Measurements from ENCODE around the gene PSTPIP1. TPM values are rescaled to one million over a fixed set of nuclear protein-coding genes. Genes with fewer than 3 reads are reported as not detected.

PSTPIP1 gene
- total and polyA plus RNA-seq, 2 of the 8 experiments (the other 6 are each of a cell fraction or from before 2014, with no cell fraction given): 1.6 to 1.8 TPM

DNA sequence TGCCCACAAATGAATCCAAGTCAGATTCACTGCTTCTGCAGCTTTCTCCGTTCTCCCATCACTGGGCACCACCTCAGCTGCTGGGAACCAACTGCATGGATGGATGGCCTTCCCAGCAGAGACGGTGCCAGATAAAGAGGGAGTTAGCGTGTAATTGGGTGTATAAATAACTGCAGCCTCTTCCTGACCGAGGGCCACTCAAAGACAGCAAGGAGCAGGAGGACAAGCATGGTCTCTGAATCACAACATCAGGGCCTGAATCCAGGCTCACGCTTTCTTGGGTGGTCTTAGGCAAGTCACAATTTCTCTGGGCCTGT lies 44.2 kb downstream of the PSTPIP1 start (continued):
- TF ChIP-seq, protein P1, sequence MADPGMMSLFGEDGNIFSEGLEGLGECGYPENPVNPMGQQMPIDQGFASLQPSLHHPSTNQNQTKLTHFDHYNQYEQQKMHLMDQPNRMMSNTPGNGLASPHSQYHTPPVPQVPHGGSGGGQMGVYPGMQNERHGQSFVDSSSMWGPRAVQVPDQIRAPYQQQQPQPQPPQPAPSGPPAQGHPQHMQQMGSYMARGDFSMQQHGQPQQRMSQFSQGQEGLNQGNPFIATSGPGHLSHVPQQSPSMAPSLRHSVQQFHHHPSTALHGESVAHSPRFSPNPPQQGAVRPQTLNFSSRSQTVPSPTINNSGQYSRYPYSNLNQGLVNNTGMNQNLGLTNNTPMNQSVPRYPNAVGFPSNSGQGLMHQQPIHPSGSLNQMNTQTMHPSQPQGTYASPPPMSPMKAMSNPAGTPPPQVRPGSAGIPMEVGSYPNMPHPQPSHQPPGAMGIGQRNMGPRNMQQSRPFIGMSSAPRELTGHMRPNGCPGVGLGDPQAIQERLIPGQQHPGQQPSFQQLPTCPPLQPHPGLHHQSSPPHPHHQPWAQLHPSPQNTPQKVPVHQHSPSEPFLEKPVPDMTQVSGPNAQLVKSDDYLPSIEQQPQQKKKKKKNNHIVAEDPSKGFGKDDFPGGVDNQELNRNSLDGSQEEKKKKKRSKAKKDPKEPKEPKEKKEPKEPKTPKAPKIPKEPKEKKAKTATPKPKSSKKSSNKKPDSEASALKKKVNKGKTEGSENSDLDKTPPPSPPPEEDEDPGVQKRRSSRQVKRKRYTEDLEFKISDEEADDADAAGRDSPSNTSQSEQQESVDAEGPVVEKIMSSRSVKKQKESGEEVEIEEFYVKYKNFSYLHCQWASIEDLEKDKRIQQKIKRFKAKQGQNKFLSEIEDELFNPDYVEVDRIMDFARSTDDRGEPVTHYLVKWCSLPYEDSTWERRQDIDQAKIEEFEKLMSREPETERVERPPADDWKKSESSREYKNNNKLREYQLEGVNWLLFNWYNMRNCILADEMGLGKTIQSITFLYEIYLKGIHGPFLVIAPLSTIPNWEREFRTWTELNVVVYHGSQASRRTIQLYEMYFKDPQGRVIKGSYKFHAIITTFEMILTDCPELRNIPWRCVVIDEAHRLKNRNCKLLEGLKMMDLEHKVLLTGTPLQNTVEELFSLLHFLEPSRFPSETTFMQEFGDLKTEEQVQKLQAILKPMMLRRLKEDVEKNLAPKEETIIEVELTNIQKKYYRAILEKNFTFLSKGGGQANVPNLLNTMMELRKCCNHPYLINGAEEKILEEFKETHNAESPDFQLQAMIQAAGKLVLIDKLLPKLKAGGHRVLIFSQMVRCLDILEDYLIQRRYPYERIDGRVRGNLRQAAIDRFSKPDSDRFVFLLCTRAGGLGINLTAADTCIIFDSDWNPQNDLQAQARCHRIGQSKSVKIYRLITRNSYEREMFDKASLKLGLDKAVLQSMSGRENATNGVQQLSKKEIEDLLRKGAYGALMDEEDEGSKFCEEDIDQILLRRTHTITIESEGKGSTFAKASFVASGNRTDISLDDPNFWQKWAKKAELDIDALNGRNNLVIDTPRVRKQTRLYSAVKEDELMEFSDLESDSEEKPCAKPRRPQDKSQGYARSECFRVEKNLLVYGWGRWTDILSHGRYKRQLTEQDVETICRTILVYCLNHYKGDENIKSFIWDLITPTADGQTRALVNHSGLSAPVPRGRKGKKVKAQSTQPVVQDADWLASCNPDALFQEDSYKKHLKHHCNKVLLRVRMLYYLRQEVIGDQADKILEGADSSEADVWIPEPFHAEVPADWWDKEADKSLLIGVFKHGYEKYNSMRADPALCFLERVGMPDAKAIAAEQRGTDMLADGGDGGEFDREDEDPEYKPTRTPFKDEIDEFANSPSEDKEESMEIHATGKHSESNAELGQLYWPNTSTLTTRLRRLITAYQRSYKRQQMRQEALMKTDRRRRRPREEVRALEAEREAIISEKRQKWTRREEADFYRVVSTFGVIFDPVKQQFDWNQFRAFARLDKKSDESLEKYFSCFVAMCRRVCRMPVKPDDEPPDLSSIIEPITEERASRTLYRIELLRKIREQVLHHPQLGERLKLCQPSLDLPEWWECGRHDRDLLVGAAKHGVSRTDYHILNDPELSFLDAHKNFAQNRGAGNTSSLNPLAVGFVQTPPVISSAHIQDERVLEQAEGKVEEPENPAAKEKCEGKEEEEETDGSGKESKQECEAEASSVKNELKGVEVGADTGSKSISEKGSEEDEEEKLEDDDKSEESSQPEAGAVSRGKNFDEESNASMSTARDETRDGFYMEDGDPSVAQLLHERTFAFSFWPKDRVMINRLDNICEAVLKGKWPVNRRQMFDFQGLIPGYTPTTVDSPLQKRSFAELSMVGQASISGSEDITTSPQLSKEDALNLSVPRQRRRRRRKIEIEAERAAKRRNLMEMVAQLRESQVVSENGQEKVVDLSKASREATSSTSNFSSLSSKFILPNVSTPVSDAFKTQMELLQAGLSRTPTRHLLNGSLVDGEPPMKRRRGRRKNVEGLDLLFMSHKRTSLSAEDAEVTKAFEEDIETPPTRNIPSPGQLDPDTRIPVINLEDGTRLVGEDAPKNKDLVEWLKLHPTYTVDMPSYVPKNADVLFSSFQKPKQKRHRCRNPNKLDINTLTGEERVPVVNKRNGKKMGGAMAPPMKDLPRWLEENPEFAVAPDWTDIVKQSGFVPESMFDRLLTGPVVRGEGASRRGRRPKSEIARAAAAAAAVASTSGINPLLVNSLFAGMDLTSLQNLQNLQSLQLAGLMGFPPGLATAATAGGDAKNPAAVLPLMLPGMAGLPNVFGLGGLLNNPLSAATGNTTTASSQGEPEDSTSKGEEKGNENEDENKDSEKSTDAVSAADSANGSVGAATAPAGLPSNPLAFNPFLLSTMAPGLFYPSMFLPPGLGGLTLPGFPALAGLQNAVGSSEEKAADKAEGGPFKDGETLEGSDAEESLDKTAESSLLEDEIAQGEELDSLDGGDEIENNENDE (IDR thresholded peaks at IDR 0.05; ENCODE audit: insufficient replicate concordance, low read length): no peak
- TF ChIP-seq, protein P2, sequence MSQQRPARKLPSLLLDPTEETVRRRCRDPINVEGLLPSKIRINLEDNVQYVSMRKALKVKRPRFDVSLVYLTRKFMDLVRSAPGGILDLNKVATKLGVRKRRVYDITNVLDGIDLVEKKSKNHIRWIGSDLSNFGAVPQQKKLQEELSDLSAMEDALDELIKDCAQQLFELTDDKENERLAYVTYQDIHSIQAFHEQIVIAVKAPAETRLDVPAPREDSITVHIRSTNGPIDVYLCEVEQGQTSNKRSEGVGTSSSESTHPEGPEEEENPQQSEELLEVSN (IDR thresholded peaks at IDR 0.05): no peak
- no peak for TF ChIP-seq HDAC6 (IDR thresholded peaks at IDR 0.05; ENCODE audit: low read depth, low read length)
- TF ChIP-seq SUZ12 (IDR thresholded peaks at IDR 0.05; ENCODE audit: low read length): no peak
- no peak for TF ChIP-seq NANOG (IDR thresholded peaks at IDR 0.05; ENCODE audit: insufficient read depth, low read depth, low read length, poor library complexity, severe bottlenecking)
- no peak for TF ChIP-seq SP1 (IDR thresholded peaks at IDR 0.05; ENCODE audit: low read depth, low read length)
- no peak for TF ChIP-seq CREB1 (IDR thresholded peaks at IDR 0.05)
- TF ChIP-seq RNF2 (IDR thresholded peaks at IDR 0.05; ENCODE audit: borderline replicate concordance, low read depth, low read length, missing control alignments, poor library complexity, severe bottlenecking): no peak
- TF ChIP-seq, protein P3, sequence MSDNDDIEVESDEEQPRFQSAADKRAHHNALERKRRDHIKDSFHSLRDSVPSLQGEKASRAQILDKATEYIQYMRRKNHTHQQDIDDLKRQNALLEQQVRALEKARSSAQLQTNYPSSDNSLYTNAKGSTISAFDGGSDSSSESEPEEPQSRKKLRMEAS (IDR thresholded peaks at IDR 0.05): no peak
- TF ChIP-seq, protein P4, sequence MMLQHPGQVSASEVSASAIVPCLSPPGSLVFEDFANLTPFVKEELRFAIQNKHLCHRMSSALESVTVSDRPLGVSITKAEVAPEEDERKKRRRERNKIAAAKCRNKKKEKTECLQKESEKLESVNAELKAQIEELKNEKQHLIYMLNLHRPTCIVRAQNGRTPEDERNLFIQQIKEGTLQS (IDR thresholded peaks at IDR 0.05; ENCODE audit: insufficient read depth, low read depth, low read length): no peak
